AG10803 (cell line): ENCODE measurements around the gene DMGDH.
A peak's percentile ranks its signal among the peaks of the same experiment; 100 is the strongest.
"Not testable (repeated sequence)": the region's sequence is repeated elsewhere in the genome, so short reads cannot be mapped to it uniquely, and the experiment has no call there.

ENCODE experiments used
- DNase-seq: peaks from one replicate; pipeline ENCODE4 v3.0.0; 2010; ENCODE audit warnings: low read depth
- H3K4me3 ChIP-seq: 2 replicates; pipeline ENCODE4 v1.5.1; 2011; ENCODE audit warnings: mild to moderate bottlenecking, low read length, control low read depth
- TF ChIP-seq, protein P1 (sequence below): conservative IDR thresholded peaks from 2 replicates; pipeline ENCODE4 v1.5.1; 2011; ENCODE audit warnings: mild to moderate bottlenecking, low read length, control low read depth, inconsistent platforms

The DMGDH gene

DNA sequence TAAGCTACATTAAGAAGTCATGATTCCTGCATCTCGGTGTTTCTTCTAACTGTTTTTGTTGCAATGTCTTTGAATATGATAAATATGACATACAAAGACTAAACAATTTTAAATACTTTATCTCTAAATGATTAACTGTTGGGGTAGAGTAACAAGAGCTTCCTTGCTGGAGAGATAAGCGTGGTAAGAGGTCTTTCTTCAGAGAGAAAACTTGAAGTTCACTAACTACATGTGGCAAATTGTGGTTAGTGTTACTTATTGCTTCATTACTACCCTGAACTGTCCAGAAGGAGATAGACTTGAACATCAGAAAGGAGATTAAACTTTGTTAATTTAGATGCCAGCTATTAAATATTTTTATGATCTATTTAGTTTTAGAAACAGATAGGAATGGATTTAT, 77.3 kb downstream of the DMGDH start:
- no peak for DNase-seq
- TF ChIP-seq, protein P1, sequence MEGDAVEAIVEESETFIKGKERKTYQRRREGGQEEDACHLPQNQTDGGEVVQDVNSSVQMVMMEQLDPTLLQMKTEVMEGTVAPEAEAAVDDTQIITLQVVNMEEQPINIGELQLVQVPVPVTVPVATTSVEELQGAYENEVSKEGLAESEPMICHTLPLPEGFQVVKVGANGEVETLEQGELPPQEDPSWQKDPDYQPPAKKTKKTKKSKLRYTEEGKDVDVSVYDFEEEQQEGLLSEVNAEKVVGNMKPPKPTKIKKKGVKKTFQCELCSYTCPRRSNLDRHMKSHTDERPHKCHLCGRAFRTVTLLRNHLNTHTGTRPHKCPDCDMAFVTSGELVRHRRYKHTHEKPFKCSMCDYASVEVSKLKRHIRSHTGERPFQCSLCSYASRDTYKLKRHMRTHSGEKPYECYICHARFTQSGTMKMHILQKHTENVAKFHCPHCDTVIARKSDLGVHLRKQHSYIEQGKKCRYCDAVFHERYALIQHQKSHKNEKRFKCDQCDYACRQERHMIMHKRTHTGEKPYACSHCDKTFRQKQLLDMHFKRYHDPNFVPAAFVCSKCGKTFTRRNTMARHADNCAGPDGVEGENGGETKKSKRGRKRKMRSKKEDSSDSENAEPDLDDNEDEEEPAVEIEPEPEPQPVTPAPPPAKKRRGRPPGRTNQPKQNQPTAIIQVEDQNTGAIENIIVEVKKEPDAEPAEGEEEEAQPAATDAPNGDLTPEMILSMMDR, result no peak
- H3K4me3 ChIP-seq, result no peak overlapping the region

DNA sequence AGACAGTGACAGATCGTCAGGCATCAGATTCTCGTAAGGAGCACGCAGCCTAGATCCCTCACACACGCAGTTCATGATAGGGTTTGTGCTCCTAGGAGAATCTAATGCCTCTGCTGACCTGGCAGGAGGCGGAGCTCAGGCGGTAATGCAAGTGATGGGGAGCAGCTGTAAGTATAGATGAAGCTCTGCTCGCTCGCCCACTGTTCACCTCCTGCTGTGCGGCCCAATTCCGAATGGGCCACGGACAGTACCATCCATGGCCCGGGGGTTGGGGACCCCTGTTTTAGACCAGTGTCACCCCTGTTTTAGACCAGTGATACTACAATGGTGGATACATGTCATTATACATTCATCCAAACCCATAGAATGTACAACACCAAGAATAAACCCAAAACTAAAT, 80.4 kb downstream of the DMGDH start:
- no peak overlapping the region for H3K4me3 ChIP-seq
- DNase-seq, result no peak
- TF ChIP-seq, protein P1, result no peak

DNA sequence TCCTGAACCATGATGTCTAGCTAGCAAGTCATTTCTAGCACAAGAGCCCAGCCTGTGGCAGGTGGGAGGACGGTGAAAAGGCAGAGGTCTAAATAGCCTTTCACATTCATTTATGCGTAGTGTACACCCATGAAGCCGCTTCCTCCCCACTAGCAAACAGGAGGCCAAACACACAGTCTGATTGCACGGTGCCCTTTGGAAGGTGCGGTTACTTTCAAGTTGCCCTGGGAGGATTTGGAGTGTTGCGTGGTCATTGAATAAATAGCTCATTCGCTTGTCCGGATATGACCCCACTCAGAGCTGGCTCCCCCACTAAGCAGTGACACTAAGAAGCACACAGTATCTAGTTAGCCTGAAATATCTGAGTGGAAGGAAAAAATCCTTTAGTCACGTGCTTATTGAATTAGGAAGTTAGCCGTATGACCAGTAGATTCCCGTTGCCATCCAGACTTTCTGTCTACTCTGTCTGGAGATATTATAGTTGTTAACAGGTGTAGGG, 83.7 kb downstream of the DMGDH start:
- TF ChIP-seq, protein P1, result no peak
- peak; percentile 41 for DNase-seq
- H3K4me3 ChIP-seq, result peak overlapping the region; percentile 74

DNA sequence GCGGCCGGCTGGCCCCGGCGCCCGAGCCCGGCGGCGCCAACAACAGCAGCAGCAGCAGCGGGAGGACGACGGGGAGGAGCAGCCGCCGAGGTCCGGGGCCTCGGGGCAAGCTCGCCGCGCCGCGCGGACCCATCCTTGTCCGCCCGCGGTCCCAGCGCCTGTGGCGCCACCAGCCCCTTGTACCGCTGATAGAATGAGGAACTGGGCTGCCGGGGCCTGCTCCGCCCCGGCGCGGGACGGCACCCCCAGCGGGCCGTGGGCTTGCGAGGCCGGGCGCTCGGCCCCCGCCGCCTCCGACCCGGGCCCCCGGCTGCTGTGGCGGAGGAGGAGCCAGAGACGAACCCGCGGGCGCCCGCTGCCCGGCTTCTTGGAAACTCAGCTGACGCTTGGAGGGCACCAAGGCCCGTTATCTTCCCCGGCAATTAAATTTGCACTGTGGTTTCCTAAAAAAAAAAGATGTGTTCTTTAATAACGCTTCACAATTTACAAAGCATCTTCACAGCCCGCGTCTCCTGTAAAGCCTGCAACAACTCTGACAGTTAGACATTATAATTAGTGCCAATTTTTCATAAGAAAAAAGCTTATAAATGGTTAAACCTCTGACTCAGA, 84.3 kb downstream of the DMGDH start, which contains the start of gene ARSB:
TSS of gene ARSB (minus strand) at position 195 of the 609 bp plus-strand sequence. CDS start at position 133, 62 bp downstream.
- H3K4me3 ChIP-seq, result peak within 1 kb of the TSS; percentile 74
- TF ChIP-seq, protein P1, result no peak
- peak; percentile 49 for DNase-seq

DNA sequence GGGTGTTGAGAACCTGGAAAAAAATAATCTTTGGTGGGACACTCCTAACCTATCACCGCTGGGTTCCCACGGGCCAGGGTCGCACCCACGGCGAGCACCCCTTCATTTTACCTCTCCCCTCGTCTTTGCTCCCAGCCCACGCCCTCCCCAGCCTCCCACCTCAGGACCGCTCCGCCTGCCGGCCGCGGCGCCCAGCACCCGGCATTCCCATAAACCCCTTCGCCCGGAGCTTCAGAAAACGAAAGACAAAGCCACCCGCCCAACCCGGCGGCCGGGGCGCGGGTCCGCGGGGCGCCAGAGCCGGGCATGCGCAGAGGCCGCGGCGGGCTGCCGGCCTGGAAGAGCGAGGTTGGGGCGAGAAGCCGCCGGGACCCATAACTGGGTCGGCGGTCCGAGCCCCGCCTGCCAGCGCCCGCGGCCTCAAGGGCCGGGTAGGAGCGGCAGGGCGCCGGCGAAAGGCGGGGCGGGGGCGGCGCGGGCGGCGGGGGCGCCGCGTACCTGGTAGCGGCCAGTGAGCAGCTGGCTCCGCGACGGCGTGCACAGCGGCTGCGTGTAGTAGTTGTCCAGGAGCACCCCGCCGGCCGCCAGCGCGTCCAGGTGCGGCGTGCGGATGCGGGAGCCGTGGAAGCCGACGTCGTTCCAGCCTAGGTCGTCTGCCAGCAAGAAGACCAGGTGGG, 84.9 kb downstream of the DMGDH start:
- DNase-seq, result peak; percentile 78
- TF ChIP-seq, protein P1, result peak; percentile 46
- H3K4me3 ChIP-seq, result peak overlapping the region; percentile 74

DNA sequence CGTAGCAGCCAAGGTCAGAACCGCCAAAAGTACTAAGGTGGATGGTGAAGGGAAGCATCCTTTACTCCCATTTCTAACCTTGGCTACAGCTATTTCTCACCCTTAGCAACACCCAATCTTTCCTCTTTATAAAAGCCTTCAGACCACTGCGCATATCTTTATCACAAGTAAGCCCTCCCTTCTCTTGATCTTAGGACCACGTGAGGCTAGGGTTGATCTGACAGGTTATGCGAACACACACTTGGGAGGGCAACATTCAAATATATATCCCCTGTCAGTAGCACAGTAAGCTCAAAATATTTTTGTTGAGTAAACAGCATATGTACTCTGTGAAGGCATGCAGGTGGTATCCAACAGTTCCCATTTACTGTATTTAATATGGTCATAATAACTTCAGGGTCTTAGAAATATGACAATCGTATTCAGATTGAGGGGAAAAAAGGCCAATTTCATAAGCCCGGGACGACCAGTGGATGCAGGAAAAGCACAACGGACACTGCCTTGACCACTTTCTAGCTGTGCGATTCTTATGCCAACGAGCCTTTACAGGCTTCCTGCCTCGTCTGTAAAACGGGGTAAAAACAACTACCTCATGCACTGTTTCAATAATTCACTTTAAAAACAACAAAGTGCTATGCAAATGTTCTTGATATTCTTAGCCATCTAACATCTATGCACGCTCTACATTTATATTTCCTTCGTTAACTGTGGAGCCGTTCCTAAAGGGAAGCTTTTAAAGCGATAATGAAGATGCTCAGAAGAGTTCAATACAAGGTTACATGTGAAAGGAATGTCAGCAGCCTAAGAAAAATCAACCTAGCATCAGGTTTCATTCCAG, 85.7 kb downstream of the DMGDH start:
- TF ChIP-seq, protein P1, result no peak
- DNase-seq, result peak; percentile 17
- H3K4me3 ChIP-seq, result peak overlapping the region; percentile 74

DNA sequence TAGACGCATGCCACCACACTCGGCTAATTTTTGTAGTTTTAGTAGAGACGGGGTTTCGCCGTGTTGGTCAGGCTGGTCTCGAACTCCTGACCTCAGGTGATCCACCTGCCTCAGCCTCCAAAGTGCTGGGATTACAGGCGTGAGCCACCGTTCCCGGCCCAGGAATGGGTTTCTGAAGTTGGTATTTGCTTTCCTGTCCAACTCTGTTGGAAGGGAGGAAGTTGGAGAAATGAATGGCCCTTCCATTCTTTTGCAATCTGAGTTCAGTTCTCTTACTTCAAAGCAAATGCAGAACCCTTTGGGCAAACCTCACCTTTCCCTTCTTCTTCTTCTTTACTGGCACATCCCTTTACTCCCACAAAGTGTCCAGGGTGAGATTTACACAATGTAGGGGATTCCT, 86.3 kb downstream of the DMGDH start:
- not testable (repeated sequence) for H3K4me3 ChIP-seq, DNase-seq
